ENCODE results near the gene NPAT.

Gene NPAT

DNA sequence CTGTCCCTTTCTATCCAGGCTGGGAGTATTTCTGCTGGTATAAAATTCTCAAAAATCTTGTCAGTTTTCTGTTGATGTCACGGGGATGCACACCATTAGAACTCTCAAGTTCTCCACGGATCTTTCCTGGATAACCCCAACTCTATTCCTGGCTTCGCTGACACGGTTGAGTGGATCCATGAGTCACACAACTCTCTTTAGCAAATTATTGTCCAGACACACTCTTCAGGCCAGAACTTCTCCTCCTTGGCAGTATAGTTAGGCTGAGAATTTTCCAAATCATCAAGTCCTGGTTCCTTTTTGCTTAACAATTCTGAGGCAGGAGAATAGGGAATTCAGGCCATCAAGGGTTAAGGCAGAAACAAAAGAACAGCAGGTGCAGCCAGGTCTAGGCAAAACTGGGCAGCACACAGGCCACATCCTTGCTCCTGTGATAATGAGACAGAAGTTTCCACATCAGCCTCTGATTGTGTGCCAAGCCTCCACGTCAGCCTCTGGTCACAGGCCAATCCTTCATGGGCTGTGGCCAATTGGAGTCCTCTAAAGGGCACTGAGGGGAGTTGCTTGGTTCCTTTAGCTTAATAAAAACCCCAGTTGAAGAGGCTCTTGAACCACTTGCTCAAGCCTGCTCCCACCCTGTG, 106.8 kb downstream of the NPAT start:
- TF ChIP-seq, protein P1, sequence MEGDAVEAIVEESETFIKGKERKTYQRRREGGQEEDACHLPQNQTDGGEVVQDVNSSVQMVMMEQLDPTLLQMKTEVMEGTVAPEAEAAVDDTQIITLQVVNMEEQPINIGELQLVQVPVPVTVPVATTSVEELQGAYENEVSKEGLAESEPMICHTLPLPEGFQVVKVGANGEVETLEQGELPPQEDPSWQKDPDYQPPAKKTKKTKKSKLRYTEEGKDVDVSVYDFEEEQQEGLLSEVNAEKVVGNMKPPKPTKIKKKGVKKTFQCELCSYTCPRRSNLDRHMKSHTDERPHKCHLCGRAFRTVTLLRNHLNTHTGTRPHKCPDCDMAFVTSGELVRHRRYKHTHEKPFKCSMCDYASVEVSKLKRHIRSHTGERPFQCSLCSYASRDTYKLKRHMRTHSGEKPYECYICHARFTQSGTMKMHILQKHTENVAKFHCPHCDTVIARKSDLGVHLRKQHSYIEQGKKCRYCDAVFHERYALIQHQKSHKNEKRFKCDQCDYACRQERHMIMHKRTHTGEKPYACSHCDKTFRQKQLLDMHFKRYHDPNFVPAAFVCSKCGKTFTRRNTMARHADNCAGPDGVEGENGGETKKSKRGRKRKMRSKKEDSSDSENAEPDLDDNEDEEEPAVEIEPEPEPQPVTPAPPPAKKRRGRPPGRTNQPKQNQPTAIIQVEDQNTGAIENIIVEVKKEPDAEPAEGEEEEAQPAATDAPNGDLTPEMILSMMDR (IDR thresholded peaks at IDR 0.05; ENCODE audit: extremely low read depth, missing control alignments) = no peak
- no peak for DNase-seq (ENCODE audit: low spot score)

DNA sequence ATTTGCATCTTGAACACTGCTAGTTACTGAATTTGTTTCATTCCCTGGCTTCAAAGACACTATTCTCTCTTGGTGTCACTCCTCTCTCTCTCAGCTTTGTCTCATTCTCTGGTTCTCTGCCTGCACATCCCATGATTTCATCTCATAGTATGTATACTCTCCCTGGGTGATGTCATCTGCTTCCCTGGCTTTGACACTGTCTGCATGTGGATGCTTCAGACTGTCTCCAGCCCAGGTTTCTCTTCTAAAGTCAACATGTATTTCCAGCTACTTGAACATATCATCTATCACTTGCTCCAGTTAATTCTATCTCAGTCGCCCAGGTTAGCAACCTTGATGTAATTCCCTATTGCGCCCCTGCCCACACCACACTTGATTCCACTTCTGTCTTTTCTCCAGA, 110.4 kb downstream of the NPAT start:
- no peak for DNase-seq (ENCODE audit: low spot score)
- TF ChIP-seq, protein P1 (IDR thresholded peaks at IDR 0.05; ENCODE audit: extremely low read depth, missing control alignments) = no peak

DNA sequence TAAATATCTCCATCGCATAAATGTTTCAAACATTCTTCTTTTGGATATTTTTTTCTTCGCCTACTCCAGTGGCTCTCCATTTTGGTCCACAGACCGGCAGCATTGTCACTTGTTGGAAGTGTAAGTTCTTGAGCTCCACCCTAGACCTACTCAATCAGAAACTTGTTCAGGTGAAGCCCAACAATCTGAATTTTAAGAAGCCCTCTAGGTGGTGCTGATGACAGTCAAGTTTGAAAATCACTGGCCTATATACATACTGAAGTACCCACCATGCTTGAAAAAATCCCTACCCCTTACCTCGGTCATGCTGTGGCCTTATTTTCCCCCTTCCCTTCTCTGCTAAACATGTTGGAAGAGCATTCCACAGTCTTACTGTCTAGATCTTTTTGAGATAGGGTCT, 111.3 kb downstream of the NPAT start:
- DNase-seq (ENCODE audit: low spot score) = no peak

More for the DNA sequence above, 111.3 kb downstream of the NPAT start:
- TF ChIP-seq, protein P1 (IDR thresholded peaks at IDR 0.05; ENCODE audit: extremely low read depth, missing control alignments) = no peak
